DOHH2 (cell line): ENCODE results near the gene F12.

ENCODE experiments used
- H3F3A ChIP-seq: fragments of 200-600 bp; sonication (generic), shearing (Covaris generic); 2 replicates; pipeline ENCODE4 v1.6.0; 2016; ENCODE audit warnings: antibody characterized with exemption, mild to moderate bottlenecking; ENCODE audit not compliant: control insufficient read depth, insufficient read depth
- H3K27ac ChIP-seq: fragments of 200-600 bp; sonication (generic); 2 replicates; pipeline ENCODE4 v1.5.1; 2014; ENCODE audit warnings: low read depth, mild to moderate bottlenecking, low read length, moderate library complexity
- H3K27me3 ChIP-seq: fragments of 200-600 bp; sonication (generic); 2 replicates; pipeline ENCODE4 v1.6.1; 2014; ENCODE audit warnings: mild to moderate bottlenecking, low read length, mixed read lengths; ENCODE audit not compliant: control insufficient read depth
- H3K36me3 ChIP-seq: fragments of 200-600 bp; sonication (generic); 2 replicates; pipeline ENCODE4 v1.6.1; 2014; ENCODE audit warnings: mild to moderate bottlenecking, low read length, moderate library complexity, mixed read lengths; ENCODE audit not compliant: control insufficient read depth
- H3K4me1 ChIP-seq: fragments of 200-600 bp; sonication (generic); 2 replicates; pipeline ENCODE4 v1.6.1; 2014; ENCODE audit warnings: mild to moderate bottlenecking, low read length, mixed read lengths; ENCODE audit not compliant: control insufficient read depth
- H3K4me2 ChIP-seq: fragments of 200-600 bp; sonication (generic); 2 replicates; pipeline ENCODE4 v1.6.0; 2014; ENCODE audit warnings: mild to moderate bottlenecking, low read length, moderate library complexity
- H3K4me3 ChIP-seq: fragments of 200-600 bp; sonication (generic); 2 replicates; pipeline ENCODE4 v1.5.1; 2014; ENCODE audit warnings: mild to moderate bottlenecking, low read length, mixed read lengths
- H3K79me2 ChIP-seq: fragments of 200-600 bp; sonication (generic); 2 replicates; pipeline ENCODE4 v1.6.1; 2014; ENCODE audit warnings: mild to moderate bottlenecking, low read length, mixed read lengths; ENCODE audit not compliant: control insufficient read depth
- H3K9me2 ChIP-seq: fragments of 200-600 bp; sonication (generic); replicated peaks from 2 replicates; pipeline ENCODE4 v1.6.1; 2014; ENCODE audit warnings: mild to moderate bottlenecking, low read length, mixed read lengths; ENCODE audit not compliant: control insufficient read depth
- H3K9me3 ChIP-seq: fragments of 200-600 bp; sonication (generic); 2 replicates; pipeline ENCODE4 v1.6.1; 2014; ENCODE audit warnings: antibody characterized with exemption, low read length, mixed read lengths; ENCODE audit not compliant: control insufficient read depth, insufficient read depth
- H4K20me1 ChIP-seq: fragments of 200-600 bp; sonication (generic); 2 replicates; pipeline ENCODE4 v1.6.0; 2014; ENCODE audit warnings: low read depth, mild to moderate bottlenecking, antibody characterized with exemption, low read length, moderate library complexity; ENCODE audit not compliant: control insufficient read depth, insufficient read depth
- CTCF ChIP-seq: fragments of 200-600 bp; sonication (generic); IDR thresholded peaks from one replicate; pipeline ENCODE4 v1.5.1; 2014; ENCODE audit warnings: antibody characterized with exemption, mild to moderate bottlenecking, low read depth, low read length; ENCODE audit not compliant: poor library complexity, severe bottlenecking
- EZH2phosphoT487 ChIP-seq: fragments of 200-600 bp; sonication (generic); IDR thresholded peaks from 2 replicates; pipeline ENCODE4 v1.6.1; 2017; ENCODE audit warnings: borderline replicate concordance, mild to moderate bottlenecking, antibody characterized with exemption, low read length, moderate library complexity, mixed read lengths

F12 gene

GRCh38 chr5:177374211-177374610 lies 35.2 kb downstream of the F12 start:
- Histone ChIP-seq H3K79me2 (no peaks in the 10 kb centered on the region), H3K9me2 (no peaks in the 10 kb centered on the region), H3K36me3 (peaks cover 17% of the 10 kb centered on the region), H3K4me3 (no peak overlapping the region), H4K20me1 (no peaks in the 10 kb centered on the region), H3K27me3 (no peaks in the 10 kb centered on the region), H3F3A (no peaks in the 10 kb centered on the region), H3K9me3 (no peaks in the 10 kb centered on the region), H3K27ac (no peak overlapping the region), H3K4me1 (peaks cover 25% of the 10 kb centered on the region), H3K4me2 (no peak overlapping the region)
- TF ChIP-seq CTCF (no peak), EZH2phosphoT487 (no peak)

- Histone ChIP-seq H3K27me3 (no peaks in the 10 kb centered on the region), H3K4me3 (no peak overlapping the region), H3K9me2 (no peaks in the 10 kb centered on the region), H3K4me1 (peaks cover 29% of the 10 kb centered on the region), H3K27ac (no peak overlapping the region), H3F3A (no peaks in the 10 kb centered on the region), H4K20me1 (no peaks in the 10 kb centered on the region), H3K4me2 (no peak overlapping the region), H3K79me2 (no peaks in the 10 kb centered on the region), H3K36me3 (peaks cover 20% of the 10 kb centered on the region), H3K9me3 (no peaks in the 10 kb centered on the region)
- TF ChIP-seq EZH2phosphoT487 (no peak), CTCF (no peak)
Observed at GRCh38 chr5:177373806-177374205, 35.6 kb downstream of the F12 start.

GRCh38 chr5:177372910-177373309 lies 36.5 kb downstream of the F12 start:
- H3K27ac ChIP-seq: no peak overlapping the region

More at GRCh38 chr5:177372910-177373309, 36.5 kb downstream of the F12 start:
- TF ChIP-seq CTCF (no peak), EZH2phosphoT487 (no peak)
- Histone ChIP-seq H3F3A (no peaks in the 10 kb centered on the region), H4K20me1 (0 out of 2 replicates have a peak, but pooled peaks cover 2% of the 10 kb centered on the region), H3K36me3 (peaks cover 29% of the 10 kb centered on the region), H3K9me2 (no peaks in the 10 kb centered on the region), H3K9me3 (no peaks in the 10 kb centered on the region), H3K79me2 (no peaks in the 10 kb centered on the region), H3K4me2 (no peak overlapping the region), H3K4me3 (no peak overlapping the region), H3K27me3 (no peaks in the 10 kb centered on the region), H3K4me1 (peaks cover 29% of the 10 kb centered on the region)
